GM12872 (cell line): ENCODE results near the gene MCM9.

ENCODE experiments used
- TF ChIP-seq, protein P1 (sequence below): IDR thresholded peaks from 3 replicates; pipeline ENCODE4 v1.5.1; 2011; ENCODE audit warnings: low read depth, mild to moderate bottlenecking, low read length, moderate library complexity; ENCODE audit not compliant: insufficient read depth

MCM9 gene

DNA sequence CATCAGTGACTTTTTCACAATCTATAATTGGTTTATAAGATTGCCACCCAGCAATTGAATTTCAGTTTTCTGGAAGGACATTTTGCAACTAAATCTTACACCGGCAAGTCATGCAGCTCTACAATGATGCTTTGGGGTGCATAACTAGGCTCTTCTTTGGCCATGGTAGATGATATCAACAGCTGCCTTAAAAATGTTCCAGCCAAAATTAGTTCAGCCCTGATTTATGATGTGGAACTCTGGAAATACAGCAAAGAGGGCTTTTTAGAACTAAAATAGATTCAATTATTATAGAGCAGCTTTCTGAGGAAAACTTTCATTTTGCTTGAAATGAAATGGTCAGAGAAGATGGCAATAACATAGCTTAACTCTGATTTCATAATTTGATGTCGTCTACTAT lies 18.4 kb upstream of the MCM9 start:
- TF ChIP-seq, protein P1, sequence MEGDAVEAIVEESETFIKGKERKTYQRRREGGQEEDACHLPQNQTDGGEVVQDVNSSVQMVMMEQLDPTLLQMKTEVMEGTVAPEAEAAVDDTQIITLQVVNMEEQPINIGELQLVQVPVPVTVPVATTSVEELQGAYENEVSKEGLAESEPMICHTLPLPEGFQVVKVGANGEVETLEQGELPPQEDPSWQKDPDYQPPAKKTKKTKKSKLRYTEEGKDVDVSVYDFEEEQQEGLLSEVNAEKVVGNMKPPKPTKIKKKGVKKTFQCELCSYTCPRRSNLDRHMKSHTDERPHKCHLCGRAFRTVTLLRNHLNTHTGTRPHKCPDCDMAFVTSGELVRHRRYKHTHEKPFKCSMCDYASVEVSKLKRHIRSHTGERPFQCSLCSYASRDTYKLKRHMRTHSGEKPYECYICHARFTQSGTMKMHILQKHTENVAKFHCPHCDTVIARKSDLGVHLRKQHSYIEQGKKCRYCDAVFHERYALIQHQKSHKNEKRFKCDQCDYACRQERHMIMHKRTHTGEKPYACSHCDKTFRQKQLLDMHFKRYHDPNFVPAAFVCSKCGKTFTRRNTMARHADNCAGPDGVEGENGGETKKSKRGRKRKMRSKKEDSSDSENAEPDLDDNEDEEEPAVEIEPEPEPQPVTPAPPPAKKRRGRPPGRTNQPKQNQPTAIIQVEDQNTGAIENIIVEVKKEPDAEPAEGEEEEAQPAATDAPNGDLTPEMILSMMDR: no peak

- TF ChIP-seq, protein P1: no peak
These were observed 17.7 kb upstream of the MCM9 start for GRCh38 chr6:118952683-118953082.

DNA sequence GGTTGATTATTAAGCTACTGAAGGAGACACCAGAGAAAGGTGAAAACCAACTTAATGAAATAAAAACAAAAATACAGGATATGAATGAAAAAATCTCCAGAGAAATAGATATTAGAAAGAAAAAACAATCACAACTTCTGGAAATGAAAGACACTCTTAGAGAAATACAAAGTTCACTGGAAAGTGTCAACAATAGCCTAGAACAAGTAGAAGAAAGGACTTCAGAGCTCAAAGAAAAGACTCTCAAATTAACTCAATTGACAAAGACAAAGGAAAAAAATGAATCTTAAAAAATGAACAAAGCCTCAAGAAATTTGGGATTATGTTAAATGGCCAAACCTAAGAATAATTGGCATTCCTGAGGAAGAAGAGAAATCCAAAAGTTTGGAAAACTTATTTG lies 10.3 kb upstream of the MCM9 start:
- TF ChIP-seq, protein P1: no peak

- TF ChIP-seq, protein P1: no peak
These were observed 5.8 kb upstream of the MCM9 start for GRCh38 chr6:118940770-118941169.

DNA sequence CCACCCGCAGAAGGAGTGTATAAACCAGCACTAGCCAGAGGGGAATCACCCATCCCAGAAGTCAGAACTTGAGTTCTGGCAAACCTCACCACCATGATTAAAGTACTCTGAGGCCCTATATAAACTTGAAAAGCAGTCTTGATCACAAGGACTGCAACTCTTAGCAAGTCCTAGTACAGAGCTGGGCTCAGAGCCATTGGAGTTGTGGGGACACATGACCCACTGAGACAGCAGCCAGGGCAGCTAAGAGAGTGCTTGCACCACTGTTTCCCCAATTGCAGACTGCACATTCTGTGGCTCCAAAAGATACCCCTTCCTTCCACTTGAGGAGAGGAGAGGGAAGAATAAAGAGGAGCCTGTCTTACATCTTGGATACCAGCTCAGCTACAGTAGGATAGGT lies 4.7 kb upstream of the MCM9 start:
- TF ChIP-seq, protein P1: no peak

GRCh38 chr6:118935978-118936703 lies 1.2 kb upstream of the MCM9 start:
- TF ChIP-seq, protein P1: no peak

DNA sequence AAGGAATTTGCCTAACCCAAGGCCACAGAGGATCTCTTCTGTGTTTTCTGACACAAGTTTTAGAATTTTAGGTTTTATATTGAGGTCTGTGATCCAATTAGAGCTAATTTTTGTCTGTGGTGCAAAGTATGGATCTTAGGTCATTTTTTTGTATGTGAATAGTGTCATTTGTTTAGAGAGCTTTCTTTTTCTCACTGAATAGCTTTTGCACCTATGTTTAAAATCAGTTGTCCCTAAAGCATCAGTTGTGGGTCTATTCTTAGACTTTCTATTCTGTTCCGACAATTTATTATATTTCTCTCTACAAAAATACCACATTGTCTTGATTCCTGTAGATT lies 341 bp upstream of the MCM9 start:
- TF ChIP-seq, protein P1: no peak
